ENCODE measurements around the gene RASGRP2.
A peak's percentile ranks its signal among the peaks of the same experiment; 100 is the strongest.

The RASGRP2 gene

GRCh38 chr11:64698427-64698826, 45.5 kb downstream of the RASGRP2 start:
- DNase-seq (ENCODE audit: low read depth in 2 of 3, low spot score in 2 of 3), result no peak

DNA sequence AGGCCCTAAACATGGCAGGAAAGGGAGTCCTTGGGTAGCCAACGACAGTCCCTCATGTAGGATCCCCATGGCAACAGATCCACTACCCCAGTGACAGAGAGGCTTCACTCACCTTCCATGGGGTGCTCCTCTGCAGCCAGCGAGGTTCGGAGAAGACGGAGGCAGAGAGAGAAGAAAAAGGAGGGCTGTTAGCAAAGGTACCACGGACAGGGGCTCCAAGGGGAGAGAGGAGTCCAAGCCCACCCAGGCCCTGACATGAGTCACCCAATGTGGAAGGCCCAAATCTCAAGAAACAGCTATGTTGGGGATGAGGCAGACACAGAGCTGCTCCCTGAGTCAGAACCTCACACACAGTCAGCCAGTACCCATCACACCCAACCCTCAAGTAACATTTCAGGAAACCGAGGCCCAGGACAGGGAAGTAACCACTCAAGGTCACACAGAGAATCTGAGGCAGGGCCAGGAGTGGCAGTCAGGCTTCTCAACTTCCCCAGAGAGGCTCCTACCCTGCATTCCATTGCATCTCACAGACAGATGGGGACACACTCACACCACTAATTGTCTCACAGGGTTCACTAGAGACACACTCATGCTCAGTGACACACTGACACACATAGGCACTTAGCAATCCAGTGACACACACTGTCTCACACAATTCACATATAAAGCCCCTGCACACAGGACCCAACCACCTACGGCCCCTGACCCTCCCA, 46.1 kb downstream of the RASGRP2 start:
- DNase-seq (ENCODE audit: low read depth in 2 of 3, low spot score in 2 of 3), result no peak

DNA sequence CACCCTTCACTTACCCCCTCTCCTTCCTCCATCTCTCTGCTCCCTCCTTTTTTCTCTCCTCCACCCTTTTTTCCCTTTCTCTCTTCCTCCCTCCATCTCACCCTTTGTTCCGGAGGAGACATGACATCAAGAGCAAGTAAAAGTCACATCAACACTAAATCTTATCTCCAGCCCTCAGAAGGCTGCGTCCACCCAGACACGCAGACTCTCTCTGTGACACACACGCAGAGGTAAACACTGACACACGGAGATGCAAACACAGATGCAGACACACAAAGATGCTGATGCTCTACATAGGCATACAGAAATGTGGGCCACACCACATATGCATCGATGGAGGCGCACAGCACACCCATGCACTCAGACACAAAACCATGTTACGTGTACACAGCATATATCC, 47.9 kb downstream of the RASGRP2 start:
- no peak for DNase-seq (ENCODE audit: low read depth in 2 of 3, low spot score in 2 of 3)

- no peak for DNase-seq (ENCODE audit: low read depth in 2 of 3, low spot score in 2 of 3)
These were observed 48.4 kb downstream of the RASGRP2 start for GRCh38 chr11:64695548-64695947.

- no peak for DNase-seq (ENCODE audit: low read depth in 2 of 3, low spot score in 2 of 3)
These were observed 49.0 kb downstream of the RASGRP2 start for GRCh38 chr11:64694821-64695365.

- DNase-seq (ENCODE audit: low read depth in 2 of 3, low spot score in 2 of 3), result no peak
These were observed 49.8 kb downstream of the RASGRP2 start for GRCh38 chr11:64694026-64694755.

- no peak for DNase-seq (ENCODE audit: low read depth in 2 of 3, low spot score in 2 of 3)
These were observed 51.1 kb downstream of the RASGRP2 start for GRCh38 chr11:64692764-64693331.

DNA sequence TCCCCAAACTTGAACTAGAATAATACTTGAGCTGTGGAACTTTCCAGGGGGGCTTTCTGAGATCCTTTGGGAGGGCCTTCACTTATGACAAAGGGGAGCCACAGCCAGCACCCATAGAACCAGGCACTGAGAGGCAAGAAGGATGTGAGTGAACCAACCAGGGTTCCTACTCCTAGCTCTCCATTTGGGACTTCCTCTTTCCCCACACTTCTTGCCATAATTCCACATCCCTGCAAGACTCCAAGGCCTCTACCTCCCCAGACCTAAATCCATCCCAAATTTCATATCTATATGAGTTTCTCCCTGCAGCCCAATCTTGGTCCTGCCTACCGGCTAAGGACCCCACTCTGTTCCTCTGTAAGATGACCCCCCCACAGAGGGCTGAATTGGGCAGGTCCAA, 52.4 kb downstream of the RASGRP2 start:
- DNase-seq (ENCODE audit: low read depth in 2 of 3, low spot score in 2 of 3), result no peak

GRCh38 chr11:64690235-64690634, 53.7 kb downstream of the RASGRP2 start:
- no peak for DNase-seq (ENCODE audit: low read depth in 2 of 3, low spot score in 2 of 3)

GRCh38 chr11:64688534-64688982, 55.4 kb downstream of the RASGRP2 start:
- DNase-seq (ENCODE audit: low read depth in 2 of 3, low spot score in 2 of 3), result peak; percentile 75 to 93 (median 89)

DNA sequence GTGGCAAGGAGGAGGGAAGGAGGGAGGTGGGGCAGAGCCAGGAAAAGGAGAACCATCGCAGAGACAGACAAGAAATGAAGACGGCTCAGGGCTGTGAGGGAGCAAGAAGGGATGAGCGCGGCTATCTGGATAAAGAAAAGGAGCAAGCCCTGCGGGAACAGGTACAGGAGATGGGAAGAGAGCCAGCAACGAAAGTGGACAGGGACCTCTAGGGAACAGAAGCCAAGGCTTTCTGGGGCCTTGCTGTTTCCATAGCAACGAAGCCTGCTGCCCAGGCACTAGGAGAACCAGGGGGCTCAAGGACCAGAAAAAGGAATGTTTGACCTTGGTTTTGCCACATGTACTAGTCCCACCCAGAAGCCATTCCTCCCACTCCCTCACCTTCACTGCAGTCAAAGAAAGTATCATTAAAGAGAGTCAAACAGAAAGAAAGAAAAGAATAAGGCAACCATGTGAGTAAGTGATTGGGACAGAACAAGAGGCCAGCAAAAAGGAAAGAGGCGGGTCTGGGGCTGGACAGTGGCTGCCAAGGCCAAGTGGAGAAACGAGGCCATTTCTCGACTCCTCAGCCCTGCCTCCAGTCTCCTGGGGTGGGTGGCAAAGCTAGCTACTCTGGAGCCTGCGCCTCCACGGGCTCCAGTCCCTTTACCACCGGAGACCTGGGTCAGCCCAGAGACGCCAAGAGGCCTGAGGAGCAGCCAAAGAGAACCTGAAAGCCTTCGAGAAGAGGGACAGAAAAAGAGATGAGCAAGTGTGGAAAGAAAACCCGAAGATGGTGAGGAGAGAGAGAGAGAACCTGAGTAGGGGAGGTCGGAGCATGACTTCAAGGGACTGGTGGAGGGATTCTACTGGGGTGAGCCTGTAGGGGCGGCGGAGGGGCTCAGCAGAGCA, 56.1 kb downstream of the RASGRP2 start:
- DNase-seq (ENCODE audit: low read depth in 2 of 3, low spot score in 2 of 3), result no peak

GRCh38 chr11:64687204-64687603, 56.7 kb downstream of the RASGRP2 start:
- DNase-seq (ENCODE audit: low read depth in 2 of 3, low spot score in 2 of 3), result no peak

DNA sequence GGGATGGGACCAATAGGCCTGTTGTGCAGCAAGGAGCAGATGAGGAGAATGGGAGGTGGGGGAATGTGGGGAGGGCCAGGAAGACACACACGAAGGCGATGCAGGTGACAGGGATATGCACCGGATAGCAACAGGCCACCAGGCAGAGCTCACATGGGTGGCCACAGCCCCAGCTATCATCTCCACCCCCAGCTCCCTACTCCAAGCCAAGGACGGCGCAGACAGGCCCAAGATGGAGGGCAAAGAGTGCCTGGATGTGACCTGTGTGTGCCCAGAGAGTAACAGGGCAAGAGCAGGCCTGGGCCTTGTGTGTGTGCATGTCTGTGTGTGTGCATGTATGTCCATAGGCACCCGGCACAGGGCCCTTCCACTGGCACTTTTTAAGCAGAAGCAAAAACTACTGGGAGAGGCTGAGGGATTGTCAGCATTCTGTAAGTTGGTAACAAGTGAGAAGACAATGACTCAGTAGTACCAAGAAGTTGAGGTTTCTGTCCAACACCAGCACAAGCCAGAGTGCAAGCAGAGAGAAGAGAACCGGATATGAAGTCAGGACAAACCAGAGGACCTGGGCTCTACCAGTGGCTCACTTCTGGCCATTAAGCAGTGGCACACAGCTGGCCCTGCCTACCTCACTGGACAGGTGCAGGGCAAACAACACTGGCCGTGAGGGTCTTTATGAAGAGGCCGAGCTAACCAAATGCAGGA, 57.3 kb downstream of the RASGRP2 start:
- DNase-seq (ENCODE audit: low read depth in 2 of 3, low spot score in 2 of 3), result no peak

DNA sequence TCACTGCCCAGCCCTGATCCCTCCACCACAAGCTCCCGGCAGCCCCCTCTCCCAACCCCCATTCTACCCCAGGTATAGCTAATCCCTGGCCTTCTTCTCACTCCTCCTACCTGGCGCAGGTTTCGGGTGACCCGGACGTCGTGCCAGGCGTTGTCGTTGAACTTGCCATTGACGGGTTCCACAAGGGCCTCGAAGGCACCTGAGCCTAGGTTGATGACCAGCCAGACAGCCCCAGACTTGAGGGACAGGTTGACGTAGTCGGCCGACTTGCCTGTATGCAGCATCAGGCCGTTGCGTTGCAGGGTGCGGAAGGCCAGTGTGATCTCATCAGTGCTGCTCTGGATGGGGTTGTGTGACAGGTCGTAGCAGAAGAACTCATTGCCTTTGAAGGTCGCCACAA, 58.4 kb downstream of the RASGRP2 start:
- no peak for DNase-seq (ENCODE audit: low read depth in 2 of 3, low spot score in 2 of 3)

GRCh38 chr11:64684357-64684756, 59.6 kb downstream of the RASGRP2 start:
- DNase-seq (ENCODE audit: low read depth in 2 of 3, low spot score in 2 of 3), result no peak

DNA sequence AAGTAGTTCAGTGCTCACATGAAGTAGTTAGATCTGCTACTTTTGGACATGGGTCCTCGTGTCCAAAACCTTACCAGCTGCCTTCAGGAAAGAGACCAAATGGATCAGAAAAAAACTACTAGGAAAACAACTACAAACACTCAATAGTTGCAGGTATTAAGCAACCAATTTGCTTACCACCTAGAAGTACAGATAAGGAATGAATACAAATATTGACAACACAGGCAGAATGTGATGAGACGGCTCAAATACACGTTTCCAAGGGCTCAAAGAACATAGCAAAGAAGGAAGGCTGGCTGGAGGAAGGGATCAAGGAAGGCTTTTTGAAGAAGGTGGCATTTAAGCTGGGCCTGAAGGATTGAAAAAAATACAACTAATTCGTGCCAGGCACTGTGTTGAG, 62.8 kb downstream of the RASGRP2 start:
- no peak for DNase-seq (ENCODE audit: low read depth in 2 of 3, low spot score in 2 of 3)

DNA sequence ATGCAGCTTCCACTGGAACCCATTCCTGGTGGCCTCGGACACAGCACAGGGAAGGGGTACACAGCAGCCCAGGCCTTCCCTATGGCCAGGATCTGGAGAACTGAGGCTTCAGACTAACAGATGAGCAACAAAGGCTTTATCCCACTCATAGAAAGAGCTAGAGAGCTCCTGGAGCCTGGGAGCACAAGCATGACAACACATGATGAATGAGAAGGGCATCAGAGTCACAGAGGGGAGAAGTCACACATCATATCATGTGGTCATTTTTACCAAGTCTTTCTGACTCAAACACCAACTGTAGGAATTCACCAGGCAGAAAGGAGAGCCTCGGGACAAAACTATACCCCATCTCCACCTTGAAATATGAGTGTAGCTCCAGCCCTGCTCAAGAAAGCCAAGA, 64.1 kb downstream of the RASGRP2 start:
- no peak for DNase-seq (ENCODE audit: low read depth in 2 of 3, low spot score in 2 of 3)

DNA sequence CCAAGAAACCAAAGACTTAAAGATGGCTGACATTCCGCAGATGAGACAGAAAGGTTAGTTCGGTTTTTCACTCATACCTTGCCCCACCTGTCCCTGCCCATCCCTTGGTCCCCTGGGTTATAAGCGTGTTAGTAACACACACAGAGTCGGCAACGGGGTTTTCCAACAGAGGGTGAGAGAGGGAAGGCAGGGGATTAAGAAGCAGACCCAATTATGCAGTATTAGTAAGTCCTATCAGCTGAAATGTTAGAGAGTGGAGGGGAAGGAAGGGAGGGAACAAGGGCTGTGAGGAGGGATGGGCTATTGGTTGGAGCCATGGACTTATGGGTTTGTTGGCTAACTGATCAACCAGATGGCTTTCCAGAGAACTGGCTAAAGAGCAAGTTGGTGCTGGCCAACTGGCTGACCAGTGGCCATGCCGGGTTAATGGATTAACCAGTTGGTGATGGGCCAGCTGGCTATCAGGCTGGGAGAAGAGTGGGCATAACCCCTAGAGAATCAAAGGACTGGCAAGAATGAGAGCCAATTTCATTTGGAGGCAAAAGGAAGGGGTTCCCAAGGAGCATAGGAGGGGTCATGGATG, 66.4 kb downstream of the RASGRP2 start:
- DNase-seq (ENCODE audit: low read depth in 2 of 3, low spot score in 2 of 3), result no peak
